GM21526 (cell line): ENCODE measurements around the gene SKI.

Source experiments
- ATAC-seq: cut with Tn5 transposase; IDR thresholded peaks from one replicate; pipeline ENCODE4 v1.9.1; 2021; ENCODE audit warnings: moderate library complexity; ENCODE audit not compliant: unreplicated experiment, low FRiP score

Gene SKI

GRCh38 chr1:2208309-2209239, 19.5 kb upstream of the SKI start:
- no peak for ATAC-seq

- ATAC-seq = no peak
These were observed 18.6 kb upstream of the SKI start for GRCh38 chr1:2209400-2210083.

- no peak for ATAC-seq
These were observed 17.9 kb upstream of the SKI start for GRCh38 chr1:2210084-2210653.

- ATAC-seq = no peak
These were observed 17.3 kb upstream of the SKI start for GRCh38 chr1:2210786-2211185.

GRCh38 chr1:2212274-2212531, 15.9 kb upstream of the SKI start:
- no peak for ATAC-seq

GRCh38 chr1:2212532-2213491, 15.3 kb upstream of the SKI start:
- ATAC-seq = no peak

GRCh38 chr1:2213576-2214505, 14.3 kb upstream of the SKI start:
- ATAC-seq = no peak

- ATAC-seq = no peak
These were observed 13.4 kb upstream of the SKI start for GRCh38 chr1:2214541-2215241.

GRCh38 chr1:2215329-2215728, 12.8 kb upstream of the SKI start:
- ATAC-seq = no peak

- ATAC-seq = no peak
These were observed 12.0 kb upstream of the SKI start for GRCh38 chr1:2215909-2216766.

- ATAC-seq = no peak
These were observed 11.4 kb upstream of the SKI start for GRCh38 chr1:2216767-2217058.

- ATAC-seq = no peak
These were observed 6.8 kb upstream of the SKI start for GRCh38 chr1:2221271-2221670.

- ATAC-seq = no peak
These were observed 3.9 kb upstream of the SKI start for GRCh38 chr1:2224170-2224584.

GRCh38 chr1:2224631-2225428, 3.3 kb upstream of the SKI start:
- no peak for ATAC-seq

- peak; percentile 7 for ATAC-seq
These were observed 1.4 kb upstream of the SKI start for GRCh38 chr1:2226525-2227345.

GRCh38 chr1:2227346-2228156, 568 bp upstream of the SKI start:
- ATAC-seq = peak; percentile 78
